ENCODE data around the gene ACTN2.

ACTN2 gene

GRCh38 chr1:236692128-236692527 is 5.8 kb downstream of the ACTN2 start:
- no peak for DNase-seq

DNA sequence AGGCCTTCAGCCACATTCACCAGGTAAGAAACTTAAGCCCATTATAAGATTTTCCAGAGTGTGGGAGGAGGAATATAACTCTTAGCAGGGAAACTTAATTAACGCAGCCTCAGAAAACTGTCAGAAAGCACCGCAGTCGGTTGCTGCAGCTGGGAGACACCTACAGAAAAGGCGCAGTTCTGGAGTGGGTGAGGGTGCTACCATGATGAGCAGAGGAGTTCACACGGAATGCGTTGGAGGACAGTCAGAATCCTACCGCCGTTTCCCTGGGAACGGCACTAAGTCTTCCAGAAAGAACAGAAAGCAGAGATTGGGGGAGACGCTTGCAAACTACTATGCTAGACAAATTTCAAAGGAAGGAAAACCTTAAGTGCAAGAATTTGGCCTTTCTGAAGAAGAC is 6.4 kb downstream of the ACTN2 start:
- DNase-seq = no peak

DNA sequence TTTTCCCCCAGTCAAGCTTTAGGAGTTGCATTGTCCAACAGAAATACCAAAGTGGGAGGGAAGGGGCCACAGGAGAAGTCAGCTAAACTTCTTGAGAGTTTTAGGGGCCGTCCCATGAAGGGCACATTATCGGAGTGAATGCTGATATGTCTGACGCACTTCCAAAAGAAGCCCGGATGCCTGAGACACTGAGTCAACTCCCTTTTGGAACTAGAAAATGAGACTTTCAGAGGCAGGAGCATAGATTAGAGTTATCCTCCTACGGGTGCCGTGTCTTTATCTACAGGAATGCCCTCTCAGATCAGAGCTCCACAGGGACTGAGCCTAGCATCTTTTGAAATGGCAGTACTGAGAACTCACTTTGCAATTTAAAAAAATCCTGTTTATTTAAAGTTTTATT is 13.1 kb downstream of the ACTN2 start:
- DNase-seq = no peak

GRCh38 chr1:236700903-236701302 is 14.6 kb downstream of the ACTN2 start:
- DNase-seq = no peak

DNA sequence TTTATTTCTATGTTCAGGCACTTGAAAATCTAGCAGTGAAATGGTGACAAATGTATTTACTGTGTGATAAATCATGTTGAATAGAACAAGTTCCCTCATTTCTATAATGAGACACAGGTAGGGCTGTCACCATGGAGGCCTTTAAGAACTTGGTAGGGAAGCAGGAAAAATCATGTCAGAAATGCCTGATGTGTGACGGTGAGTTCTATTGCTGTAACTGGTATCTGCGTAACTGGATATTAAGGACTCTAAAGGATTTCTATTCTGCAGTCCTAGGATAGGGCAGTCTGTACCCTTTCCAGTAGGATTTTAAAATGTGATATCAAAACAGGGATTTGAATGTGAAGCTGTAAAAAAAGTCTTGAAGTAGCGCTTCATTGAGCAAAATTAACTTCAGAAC is 15.5 kb downstream of the ACTN2 start:
- DNase-seq = no peak

GRCh38 chr1:236702791-236703394 is 16.6 kb downstream of the ACTN2 start:
- DNase-seq = no peak

GRCh38 chr1:236705771-236706170 is 19.5 kb downstream of the ACTN2 start:
- no peak for DNase-seq

- no peak for DNase-seq
These were observed 19.9 kb downstream of the ACTN2 start for GRCh38 chr1:236706183-236706582.

- no peak for DNase-seq
These were observed 24.1 kb downstream of the ACTN2 start for GRCh38 chr1:236710328-236710892.

DNA sequence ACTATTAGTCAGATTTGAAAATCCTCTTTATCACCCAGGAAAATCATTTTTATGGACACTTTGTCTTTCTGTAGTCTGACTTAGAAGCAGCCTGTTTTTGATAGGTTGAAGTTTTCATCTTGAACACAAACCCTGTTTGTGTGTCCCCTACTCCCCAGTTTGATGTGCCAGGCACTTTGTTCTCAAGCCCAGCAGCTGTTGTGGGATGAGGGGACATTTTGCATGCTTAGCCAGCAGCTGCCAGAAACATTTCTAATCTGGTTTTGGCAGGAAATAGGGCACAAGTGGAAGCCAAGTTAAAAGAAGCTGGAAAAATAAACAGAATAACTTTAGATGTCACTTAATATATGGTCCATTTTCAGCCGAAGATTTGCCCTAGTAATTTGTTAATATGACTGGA is 29.9 kb downstream of the ACTN2 start:
- no peak for DNase-seq

GRCh38 chr1:236717811-236718210 is 31.5 kb downstream of the ACTN2 start:
- no peak for DNase-seq

DNA sequence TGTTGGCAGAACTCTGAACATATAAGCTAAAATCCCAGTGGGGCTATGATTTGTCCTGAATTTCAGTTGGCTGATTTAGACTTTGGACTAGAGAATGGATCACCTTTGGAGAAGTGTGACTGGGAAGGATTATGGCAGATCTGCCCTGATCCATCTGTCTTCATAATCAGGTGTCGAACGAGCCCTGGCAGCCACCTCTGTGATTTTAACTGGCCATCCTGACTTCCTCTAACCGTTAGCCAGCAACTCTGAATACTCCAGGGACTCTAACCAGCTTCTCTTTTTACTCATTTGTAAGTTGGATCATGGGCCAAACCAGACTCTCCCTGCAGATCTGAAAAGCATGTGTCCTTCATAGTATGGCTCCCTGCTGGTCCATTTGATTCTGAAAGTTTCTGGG is 32.0 kb downstream of the ACTN2 start:
- no peak for DNase-seq

GRCh38 chr1:236720206-236720605 is 33.9 kb downstream of the ACTN2 start:
- no peak for DNase-seq

DNA sequence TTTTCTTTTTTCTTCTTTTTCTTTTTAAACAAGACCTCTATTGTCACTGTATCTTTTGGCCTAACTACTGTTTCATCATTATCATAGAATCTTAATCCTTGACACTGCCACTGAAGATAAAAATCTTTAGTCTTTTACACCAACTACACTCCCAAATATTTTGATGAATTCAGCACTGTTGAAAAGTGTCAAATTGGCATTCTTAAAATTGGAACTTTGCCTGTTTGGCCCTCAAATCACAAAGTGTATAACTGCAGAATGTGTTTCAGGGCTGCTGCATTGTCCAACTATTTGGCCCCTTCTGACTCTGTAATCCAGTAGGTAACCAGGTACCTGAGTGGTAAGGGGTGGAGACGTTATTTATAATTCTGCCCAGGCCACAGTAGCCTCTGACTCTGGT is 34.3 kb downstream of the ACTN2 start:
- no peak for DNase-seq

- DNase-seq = no peak
These were observed 37.8 kb downstream of the ACTN2 start for GRCh38 chr1:236724049-236724448.

GRCh38 chr1:236724506-236724905 is 38.2 kb downstream of the ACTN2 start:
- DNase-seq = no peak

GRCh38 chr1:236725668-236726067 is 39.4 kb downstream of the ACTN2 start:
- no peak for DNase-seq

- no peak for DNase-seq
These were observed 41.2 kb downstream of the ACTN2 start for GRCh38 chr1:236727521-236727920.

DNA sequence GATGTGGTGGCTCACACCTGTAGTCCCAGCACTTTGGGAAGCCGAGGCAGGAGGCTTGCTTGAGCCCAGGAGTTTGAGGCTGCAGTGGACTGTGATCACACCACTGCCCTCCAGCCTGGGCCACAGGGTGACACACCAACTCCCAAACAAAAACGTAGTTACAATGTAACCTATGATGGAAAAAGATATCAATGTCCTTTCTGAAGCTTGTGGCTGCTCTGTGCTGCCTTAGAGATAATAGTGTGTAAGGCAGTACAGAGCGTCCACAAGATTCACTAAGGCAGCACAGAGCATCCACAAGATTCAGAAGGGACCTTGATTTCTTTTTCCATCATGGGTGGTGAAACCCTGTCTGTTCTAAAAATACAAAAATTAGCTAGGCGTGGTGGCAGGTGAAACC is 42.5 kb downstream of the ACTN2 start:
- DNase-seq = no peak

DNA sequence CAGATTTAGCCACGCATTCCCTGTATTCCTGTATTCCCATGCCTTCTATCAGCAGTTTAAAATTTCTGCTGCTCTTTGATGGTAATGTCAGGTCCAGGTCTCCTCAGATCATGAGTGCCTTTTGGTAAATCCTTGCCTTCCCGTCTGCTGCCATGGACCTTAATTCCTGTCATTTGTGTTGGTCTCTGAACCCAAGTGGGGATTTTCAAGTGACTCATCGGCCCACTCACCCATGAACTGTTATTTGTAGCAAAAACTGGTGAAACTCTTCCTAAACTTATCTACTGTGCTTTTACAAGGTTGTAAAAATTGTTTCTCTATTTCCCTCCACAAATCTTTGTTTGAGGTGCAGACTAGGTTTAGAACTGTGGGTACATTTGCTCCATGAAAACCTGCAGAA is 47.4 kb downstream of the ACTN2 start:
- no peak for DNase-seq

- DNase-seq = no peak
These were observed 48.0 kb downstream of the ACTN2 start for GRCh38 chr1:236734141-236734765.

DNA sequence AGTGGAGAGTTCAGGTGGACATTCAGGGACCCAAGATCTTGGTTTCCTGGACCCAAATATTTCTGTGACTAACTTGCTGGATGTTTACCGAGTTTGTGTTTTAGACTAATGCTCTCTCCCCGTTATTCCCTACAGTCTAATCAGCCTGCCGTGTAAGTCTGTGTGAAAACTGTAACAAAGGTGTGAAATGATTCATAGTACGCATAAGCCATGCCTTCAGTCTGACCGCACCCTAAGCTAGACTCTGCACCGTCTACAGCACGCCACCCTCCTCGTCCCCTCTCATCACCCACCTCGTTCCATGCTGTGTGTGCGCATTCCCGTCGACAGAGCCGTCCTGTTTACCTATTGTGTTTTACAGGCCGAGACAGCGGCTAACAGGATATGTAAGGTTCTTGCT is 50.5 kb downstream of the ACTN2 start:
- DNase-seq = no peak

- DNase-seq = no peak
These were observed 55.5 kb downstream of the ACTN2 start for GRCh38 chr1:236741753-236742152.

DNA sequence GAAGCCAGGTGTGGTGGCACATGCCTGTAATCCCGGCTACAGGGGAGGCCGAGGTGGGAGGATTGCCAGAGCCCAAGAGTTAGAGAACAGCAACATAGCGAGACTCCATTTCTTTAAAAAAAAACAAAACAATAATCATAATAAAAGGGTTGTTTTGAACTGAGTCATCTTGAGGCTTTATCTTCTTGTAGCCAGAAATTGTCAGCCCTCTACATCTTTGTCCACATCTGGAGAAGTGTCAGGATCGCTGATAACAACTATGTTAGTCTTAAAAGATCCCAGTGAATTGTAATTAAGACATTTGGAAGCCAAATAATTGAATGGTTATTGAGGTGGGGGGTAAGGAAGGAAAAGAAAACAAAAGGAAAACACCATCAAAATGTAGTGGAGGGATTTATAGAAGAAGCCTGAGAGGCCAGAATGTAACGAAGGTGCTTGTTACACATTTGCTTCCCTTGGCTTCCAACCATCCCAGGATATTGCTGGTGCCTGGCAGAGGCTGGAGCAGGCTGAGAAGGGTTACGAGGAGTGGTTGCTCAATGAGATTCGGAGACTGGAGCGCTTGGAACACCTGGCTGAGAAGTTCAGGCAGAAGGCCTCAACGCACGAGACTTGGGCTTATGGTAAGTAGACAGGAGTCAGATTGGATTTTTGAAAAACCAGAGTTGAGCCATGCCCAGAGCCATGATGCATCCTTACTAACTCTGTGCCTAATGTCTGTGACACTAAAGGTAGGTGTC is 56.3 kb downstream of the ACTN2 start:
- DNase-seq = no peak

Measured in NCI-H2029 treated with DMSO at 0.1 percent for 48 hours (cell line).